ENCODE results near the gene DDX10.
"Not testable (repeated sequence)": the region's sequence is repeated elsewhere in the genome, so short reads cannot be mapped to it uniquely, and the experiment has no call there.

DDX10 gene

DNA sequence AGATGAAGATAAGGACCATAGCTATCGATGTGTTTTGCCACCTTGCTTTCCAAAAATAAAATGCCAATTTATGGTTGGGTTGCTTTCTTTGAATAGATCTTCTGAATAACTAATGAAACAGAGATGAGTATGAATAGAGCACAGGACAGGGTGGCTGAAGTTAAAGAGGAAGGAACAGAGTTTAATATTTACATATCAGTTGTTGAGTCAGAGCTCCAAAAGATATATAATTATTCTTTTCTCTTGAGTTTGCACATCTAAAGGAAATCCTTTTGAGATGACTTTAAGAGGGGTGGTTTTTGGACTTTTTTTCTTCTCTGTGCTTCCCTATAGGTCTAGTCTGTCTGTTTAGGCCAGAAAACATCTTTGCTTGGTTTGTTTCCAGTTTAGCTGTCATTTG lies 115.2 kb downstream of the DDX10 start:
- no peak for DNase-seq

DNA sequence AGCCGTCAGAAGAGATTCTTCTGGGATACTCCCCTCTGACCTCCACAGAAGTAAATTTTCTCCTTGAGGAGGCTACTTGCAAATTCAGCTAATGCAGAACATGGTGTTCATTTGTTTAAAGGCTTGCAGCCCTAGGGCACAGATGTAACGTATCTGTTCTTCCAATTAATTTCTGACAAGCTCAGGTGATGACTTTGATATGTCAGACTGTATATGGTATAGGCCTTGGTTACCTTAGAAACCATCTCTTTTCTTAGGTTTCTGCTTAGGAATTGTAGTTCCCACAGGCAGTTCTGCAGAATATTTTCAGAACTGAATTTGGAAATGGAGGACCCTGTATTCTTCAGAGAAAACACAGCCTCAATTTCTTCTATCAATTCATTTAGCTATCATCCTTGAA lies 117.1 kb downstream of the DDX10 start:
- DNase-seq: no peak

DNA sequence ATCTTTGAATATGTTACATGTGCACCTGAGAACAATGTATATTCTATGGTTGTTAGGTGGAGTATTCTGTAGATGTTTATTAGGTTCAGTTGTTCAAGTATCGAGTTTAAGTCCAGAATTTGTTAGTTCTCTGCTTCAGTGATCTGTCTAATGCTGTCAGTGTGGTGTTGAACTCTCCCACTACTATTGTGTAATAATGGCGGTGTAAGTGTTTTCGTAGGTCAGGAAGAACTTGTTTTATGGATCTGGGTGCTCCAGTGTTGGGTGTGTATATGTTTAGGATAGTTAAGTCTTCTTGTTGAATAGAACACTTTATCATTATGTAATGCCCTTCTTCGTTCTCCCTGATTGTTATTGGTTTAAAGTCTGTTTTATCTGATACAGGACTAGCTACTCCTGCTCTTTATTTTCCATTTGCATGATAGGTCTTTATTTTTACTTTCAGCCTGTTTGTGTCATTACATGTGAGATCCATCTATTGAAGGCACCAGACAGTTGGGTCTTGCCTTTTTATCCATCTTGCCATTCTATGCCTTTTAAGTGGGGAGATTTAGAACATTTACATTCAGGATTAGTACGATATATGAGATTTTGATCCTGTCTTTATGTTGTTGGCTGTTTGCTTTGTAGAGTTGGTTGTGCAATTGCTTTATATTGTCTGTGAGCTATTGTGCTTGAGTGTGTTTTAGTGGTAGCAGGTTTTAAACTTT lies 121.6 kb downstream of the DDX10 start:
- no peak for DNase-seq

DNA sequence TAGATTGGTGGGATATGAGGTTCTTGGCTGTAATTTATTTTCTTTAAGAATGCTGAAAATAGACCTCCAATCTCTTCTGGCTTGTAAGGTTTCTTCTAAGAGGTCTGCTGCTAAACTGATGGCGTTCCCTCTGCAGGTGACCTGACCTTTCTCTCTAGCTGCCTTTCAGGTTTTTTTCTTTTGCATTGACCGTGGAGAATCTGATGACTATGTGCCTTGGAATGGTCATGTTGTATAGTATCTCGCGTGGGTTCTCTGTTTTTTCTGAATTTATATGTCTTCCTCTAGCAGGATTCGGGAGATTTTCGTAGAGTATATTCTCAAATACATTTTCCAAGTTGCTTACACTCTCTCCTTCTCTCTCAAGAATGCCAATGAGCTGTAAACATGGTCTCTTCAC lies 122.2 kb downstream of the DDX10 start:
- no peak for DNase-seq

DNA sequence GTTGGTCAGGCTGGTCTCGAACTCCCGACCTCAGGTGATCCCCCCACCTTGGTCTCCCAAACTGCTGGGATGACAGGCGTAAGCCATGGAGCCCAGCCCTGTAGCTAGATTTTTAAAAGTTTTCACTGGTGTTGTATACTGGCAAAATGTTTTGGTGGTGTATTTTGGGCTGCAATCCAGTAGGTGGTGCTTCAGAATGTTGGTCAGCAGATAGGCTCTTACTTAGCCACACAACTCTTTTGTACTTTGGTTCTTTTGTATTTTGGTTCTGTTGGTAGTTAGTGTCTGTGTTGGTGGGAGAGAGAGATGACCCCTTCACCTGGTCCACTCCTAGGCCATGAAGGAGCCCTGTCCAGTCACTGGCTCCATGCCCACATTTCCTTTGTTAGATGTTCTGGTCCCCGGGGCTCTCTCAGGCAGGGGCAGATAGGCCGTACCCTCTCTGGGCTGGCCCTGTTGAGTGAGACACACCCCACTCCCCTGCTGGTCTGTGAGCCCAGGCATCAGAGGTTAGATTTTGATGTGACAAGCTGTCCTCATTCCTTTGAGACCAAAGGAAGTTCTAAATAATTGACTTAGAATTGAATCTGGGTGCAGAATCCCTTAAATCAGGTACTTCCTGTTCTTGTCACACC lies 123.8 kb downstream of the DDX10 start:
- no peak for DNase-seq

DNA sequence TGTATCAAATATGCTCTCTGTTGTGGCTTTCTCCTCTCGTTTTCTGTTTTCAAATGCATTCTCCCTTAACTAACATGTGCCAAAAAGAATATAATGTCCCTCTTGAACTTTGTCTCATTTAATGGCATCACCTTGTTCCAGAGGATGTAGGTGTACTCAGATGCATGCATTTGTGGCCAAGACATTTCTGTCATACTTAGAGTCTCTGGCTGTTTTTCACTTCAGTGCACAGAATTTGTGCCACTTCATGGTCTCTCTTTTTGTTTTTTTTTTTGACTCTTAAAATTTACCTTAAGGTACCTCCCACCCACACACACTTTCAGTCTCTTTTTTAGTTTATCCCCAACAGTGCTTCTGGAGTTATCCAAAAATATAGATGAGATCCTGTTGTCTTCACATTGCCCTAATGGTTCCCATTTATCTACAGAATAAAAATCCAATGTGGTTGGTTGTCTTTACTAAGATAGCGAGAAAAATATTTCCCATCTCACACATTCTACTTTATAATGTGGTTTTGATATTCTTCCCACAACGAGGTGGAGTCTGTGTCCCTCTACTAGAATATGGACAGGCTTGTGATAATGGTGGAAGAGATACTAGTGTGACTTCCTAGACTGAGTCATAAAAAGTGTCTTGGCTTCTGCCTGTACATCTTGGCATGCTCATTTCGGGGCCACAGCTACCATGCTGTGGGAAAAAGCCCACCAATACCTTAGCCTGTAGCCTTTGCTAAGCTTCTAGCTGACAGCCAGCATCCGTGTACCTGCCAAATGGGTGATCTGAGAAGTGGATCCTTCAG lies 125.8 kb downstream of the DDX10 start:
- DNase-seq: no peak

DNA sequence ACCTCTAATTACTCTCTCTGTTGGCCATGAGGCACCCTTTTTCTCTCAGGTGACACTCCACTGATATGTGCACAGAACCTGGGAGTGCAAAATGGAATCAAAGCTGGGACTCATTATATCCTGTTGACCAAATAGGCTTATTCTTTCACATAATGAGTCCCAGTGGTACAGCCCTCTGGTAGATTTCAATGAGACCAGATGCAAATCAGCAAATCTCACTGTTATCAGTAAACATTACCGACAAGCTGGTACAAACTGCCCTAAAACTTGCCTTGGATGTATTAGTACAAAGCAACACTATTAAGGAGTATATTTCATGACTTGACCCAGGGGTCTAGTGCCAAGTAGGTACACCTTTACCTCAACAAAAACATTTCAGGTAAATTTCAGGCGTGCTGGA lies 128.3 kb downstream of the DDX10 start:
- no peak for DNase-seq

DNA sequence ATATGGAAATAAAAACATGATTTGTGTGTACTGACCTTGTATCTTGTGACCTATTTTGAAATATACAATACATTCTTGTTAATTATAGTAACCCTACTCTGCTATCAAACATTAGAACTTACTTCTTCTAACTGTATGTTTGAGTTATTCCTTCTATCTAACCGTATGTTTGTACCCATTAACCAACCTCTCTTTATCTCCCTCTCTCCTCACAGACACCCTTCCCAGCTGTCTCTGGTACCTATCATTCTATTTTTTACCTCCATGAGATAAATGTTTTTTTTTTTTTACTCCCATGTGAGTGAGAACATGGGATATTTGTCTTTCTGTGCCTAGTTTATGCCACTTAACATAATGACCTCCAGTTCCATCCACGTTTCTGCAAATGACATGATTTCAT lies 128.7 kb downstream of the DDX10 start:
- DNase-seq: no peak

DNA sequence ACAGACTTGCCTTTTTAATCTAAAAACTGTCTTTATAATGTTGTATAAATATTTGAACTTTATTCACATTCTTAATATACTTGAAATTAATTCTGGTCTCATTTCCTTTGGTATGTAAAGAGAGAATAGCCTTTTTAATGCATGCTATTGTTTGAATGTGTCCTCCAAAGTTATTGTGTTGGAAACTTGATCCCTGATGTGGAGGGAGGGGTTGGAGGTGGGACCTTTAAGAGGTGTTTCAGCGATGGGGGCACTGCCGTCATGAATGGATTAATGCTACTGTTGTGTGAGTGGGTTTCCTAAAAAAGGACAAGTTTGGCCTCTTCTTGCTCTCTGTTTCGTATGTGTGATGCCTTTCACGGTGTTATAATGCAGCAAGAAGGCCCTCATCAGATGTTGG lies 131.7 kb downstream of the DDX10 start:
- no peak for DNase-seq

DNA sequence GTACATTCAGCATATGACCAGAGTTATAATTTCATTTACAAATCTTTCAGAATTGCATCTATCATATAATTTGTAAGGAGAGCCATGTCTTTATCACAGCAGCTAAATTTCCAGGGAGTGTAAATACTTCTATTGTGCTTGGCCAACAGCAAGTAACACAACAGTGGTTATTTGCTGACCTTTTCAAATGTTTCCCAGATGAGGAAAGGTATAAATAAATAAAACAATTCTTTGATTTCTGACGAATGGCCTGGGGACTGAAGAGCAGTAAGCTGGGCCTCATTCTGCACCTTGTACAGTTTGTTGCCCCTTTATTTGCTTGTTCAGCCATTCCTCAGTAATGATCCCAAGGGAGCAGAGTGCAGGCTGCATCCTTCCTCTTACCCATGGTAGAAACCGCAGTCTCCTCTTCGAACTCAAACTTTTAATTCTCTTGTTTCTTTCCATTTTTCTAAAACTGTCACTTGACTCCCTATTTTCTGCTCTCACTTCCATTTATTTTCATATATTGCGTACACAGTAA lies 132.8 kb downstream of the DDX10 start:
- no peak for DNase-seq

DNA sequence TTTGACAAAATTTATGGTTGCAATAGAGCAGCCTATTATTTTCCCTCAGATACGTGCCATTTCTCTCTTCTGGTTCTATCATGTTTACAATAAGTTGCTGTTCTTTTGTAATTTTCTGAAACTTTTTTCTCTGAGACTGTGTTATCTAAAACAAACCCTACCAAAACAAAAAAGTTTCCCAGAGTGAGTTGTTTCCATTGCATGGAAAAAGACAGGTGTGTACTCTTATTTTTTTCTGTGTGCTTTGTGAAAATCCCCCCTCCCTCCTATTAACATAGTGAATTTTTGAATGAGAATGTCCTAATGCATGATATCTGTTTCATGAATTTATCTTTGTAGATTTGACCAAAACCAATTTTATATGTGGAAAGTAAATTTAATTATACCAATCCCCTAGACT lies 137.6 kb downstream of the DDX10 start:
- no peak for DNase-seq

DNA sequence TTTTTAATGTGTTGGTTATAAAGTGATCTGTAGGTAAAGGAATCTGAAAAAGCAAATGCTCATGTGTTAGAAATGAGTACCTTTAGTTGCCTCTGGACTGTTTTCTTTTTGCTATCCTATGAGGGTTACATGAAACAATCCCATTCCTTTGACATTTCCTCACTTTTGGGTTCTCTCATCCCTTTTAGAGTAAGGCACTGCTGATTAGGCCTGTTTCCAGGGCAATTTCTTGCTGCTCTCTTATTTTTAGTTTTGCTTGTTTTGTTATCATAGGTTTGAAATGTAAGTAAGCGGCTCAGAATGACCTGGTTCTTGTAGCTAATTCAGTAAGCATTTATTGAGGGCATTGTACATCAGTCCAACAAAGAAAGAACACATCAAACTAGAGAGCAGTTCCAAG lies 138.9 kb downstream of the DDX10 start:
- DNase-seq: no peak

DNA sequence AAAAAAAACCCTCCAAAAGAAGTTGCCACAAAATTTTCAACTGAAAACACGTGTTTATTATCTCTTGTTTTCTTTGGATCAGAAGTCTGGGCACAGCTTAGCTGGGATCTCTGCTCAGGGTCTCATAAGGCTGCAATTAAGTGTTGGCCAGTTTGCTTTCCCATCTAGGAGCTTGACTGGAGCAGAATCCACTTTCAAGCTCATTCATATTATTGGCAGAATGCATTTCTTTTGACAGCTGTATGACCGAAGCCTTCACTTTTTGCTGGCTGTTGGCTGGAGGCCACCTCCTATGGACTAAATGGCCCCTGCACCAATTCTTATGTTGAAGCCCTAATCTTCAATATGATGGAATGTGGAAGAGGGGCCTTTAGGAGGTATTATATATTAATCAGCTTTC lies 139.6 kb downstream of the DDX10 start:
- no peak for DNase-seq

DNA sequence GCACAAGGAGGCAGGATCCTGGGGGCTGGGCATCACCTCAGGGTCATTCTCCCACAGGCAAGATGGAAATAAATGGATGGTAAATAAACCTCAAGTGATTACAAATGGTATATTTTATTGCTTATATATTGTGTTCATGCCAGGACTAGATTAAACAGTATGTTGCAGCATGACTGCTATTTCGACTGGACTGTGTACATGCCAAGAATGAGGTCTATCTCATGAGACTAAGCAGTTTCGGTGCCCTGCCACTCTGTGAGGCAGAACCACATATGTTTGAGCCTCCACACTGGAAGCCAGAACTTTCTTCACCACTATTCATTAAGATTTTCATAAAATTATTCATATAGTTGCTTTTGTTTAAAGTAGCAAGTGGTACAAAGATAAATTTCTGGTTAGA lies 140.2 kb downstream of the DDX10 start:
- no peak for DNase-seq

DNA sequence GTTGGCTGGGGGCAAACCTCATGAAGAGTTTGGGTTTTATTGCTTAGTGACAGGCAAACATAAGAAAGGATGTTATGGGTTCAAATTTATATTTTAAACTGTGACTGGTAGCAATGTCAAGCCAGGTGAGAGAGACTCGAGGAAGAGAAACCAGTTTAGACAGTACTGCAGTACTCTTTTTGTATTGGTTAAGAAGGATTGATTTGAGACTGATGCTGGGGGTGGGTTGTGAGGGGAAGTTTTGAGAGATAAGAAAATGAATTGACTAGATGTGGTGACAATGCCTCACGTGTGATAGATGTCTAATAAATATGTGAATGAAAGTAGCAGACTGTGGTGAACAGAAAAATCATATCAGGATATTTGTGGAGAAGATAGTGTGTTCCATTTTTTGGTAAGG lies 142.4 kb downstream of the DDX10 start:
- DNase-seq: no peak

DNA sequence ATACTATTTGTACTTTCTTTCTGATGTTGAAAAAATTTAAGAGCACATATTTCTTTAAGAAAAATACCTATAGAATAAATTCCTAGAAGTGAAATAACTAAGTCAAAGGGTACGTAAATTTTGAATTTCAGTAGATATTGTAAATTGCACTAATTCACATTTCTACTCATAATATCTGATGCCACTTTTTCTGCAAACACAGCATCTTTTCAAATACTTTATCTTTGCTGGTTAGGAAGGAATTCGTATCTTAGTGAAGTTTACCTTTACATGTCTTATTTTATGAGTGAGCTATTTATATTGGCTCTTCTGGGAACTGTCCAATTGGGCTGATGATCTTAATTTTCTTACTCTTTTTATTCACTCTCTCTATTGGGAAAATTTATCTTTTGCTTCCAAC lies 148.2 kb downstream of the DDX10 start:
- DNase-seq: no peak

DNA sequence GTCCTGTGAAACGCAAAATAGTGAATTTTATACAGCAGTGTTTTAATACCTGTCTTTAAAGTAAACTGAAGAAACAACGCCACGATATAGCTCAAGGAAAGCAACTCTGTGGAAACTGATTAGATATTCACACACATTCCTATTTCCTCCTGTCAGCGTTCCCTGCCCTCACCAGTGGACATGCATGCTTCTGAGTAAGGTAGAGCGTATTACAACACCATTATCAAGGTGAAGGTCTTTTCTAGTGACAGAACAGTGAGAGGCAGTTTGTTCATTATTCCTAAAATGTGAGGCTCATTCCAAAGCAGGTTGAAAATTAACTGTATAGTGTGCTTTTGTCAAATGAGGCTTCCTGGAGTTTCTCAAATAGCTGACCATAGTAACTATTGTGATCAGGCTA lies 153.1 kb downstream of the DDX10 start:
- no peak for DNase-seq

DNA sequence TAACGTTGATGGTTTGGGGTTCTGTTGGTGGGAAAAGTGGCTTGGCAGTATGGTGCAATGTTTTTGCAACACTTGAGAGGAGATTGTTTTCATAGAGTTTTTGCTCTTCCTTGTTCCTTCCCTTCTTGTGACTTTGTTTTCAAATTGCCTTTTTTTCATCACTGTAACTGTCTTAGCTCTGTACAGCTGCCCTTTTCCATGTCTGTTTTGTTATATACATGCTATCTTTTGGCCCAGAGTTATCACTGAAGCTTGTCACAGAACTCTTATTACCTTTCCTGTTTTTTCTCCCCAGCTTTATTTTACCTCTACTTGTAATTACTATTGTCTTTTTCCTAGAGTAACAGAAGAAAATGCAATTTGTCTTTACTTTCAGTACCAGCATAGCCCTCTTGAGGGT lies 154.1 kb downstream of the DDX10 start:
- no peak for DNase-seq

DNA sequence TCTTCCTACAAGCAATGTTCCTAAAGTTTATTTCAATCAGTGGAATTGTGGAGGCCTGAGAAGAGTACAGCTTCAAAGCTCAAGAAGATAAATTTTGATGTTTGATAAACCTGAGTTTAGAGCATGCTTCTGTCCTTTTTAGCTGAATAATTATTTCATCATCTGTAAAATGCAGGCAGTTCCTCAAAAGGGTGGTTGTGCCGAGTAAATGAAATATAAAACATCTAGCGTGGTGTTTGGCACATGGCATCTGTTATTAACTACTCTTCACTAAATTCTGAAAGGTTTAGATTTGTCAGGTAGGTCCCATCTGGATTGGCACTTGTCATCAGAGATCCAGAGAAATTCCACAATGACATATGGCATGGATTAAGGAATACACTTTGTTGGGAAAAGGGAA lies 155.1 kb downstream of the DDX10 start:
- DNase-seq: no peak

DNA sequence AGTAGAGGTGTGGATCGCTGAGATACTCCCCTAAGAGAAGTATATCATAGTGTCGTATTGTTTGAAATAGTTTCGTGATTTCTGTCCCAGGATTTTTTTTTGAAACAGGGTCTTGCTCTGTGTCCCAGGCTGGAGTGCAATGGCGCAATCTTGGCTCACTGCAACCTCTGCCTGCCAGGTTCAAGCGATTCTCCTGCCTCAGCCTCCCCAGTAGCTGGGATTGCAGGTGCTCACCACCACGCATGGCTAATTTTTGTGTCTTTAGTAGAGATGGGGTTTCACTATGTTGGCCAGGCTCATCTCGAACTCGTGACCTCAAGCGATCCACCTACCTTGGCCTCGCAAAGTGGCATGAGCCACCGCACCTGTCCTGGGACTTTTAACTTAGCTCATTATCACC lies 159.1 kb downstream of the DDX10 start:
- not testable (repeated sequence) for DNase-seq

DNA sequence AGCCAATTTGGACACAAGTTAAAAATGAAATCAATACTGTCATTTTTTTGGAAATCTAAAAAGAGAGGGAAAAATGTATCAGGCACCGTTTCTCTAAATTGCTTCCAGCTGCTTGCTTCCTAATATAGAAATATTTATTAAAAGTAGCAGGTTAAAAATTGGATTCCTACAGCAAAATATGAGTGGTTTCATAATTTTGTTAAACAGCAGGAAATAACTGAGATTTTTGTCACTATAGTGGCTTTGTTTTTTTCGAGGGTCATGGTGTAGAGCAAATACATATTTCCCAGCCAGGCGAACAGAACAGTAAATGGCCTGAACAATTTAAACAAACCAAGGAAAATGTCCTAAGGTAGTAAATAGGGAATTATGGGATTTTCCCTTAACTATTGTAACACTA lies 159.7 kb downstream of the DDX10 start:
- DNase-seq: no peak

DNA sequence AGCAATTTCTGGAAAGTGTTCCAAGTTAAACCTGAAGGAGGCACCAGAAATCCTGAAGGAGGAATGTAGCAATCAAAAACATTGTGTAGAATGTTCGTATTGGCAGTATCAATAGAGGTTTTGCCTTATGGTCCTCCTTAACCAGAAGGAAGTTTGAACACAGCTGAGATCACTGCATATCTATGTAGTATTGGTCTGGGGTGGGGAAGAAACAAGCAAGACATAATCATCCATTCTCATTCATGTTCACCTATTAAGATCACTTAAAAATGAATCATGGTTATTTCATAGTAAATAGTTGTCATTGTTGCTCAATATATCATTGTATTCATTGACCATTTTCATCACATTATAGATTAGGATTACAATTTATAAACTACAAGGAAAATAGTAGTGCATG lies 160.5 kb downstream of the DDX10 start:
- no peak for DNase-seq

DNA sequence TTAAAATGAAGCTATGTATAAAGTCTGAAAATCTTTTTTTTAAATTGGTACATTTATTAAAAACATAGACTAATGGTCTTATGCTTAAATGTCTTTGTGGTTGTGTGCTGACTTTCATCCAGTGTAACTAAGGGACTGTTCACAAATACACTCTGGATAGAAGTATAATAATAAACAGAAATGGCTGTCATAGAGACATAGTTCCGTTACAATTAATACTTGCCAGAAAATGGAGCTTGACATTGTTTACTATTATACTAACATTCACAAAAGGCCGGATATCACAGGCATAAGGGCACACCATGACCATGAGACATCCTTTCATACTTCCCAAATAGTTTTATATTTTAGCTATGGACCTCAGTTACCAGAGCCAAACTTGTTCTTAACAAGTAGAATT lies 161.3 kb downstream of the DDX10 start:
- DNase-seq: no peak

DNA sequence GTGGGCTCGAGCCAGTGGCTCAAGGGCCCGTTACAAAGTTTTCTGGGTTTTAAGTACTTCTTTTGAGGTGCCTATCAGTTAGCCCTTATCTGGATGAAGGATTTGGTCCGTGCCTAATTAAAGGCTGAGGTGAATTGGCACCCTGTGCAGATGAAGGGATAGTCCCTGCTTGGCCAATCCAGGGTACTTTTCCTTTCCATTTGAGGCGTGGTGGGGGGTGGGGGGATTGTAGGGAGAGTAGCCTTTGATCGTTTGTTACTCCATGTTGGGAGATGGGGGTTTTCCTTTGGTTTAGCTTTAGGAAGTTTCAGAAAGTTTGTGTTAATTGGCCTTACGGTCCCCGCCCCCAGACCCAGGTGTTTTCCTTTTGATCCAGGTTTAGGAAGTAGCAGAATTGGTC lies 170.8 kb downstream of the DDX10 start:
- DNase-seq: no peak

Measured in NCI-H2029 (cell line).